ENCODE measurements around the gene CNKSR3.

CNKSR3 gene

GRCh38 chr6:154503658-154504057 is 6.8 kb downstream of the CNKSR3 start:
- H3K27ac ChIP-seq: no peak overlapping the region
- no peak for DNase-seq (ENCODE audit: low read depth, low spot score)
- H3K9me3 ChIP-seq (ENCODE audit: low read depth, low read length): no peaks in the 10 kb centered on the region
- TF ChIP-seq EZH2 (IDR thresholded peaks at IDR 0.05) (no peak), POLR2AphosphoS5 (IDR thresholded peaks at IDR 0.05; ENCODE audit: borderline replicate concordance, low read depth, low read length) (no peak), FOXP2 (optimal IDR thresholded peaks at IDR 0.05; ENCODE audit: control extremely low read depth, extremely low read length, insufficient read depth) (no peak)
- no peak overlapping the region for H3K4me3 ChIP-seq
- no peak overlapping the region for H3K9ac ChIP-seq (ENCODE audit: insufficient read length)
- H3K36me3 ChIP-seq (ENCODE audit: insufficient read depth, low read length): no peaks in the 10 kb centered on the region

DNA sequence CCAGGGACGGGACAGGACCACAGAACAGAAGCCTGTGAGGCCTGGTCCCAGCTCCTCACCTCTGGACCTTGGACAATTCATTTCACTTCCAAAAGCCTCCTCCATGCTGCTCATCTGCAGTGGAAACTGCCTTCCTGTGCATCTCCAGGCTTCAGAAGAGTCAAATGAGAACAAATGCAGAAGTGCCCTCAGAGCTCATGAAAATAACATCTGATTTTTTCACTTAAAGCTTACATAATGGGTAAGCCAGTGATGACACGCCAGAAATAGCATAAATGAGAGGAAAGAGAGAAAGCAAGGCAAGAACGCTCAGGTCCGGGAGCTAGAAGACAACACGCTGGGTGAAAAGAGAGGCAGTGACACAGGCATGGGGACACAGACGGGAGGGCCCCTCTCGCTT is 7.9 kb downstream of the CNKSR3 start:
- H3K36me3 ChIP-seq (ENCODE audit: insufficient read depth, low read length): no peaks in the 10 kb centered on the region
- no peaks in the 10 kb centered on the region for H3K9me3 ChIP-seq (ENCODE audit: low read depth, low read length)
- no peak for TF ChIP-seq FOXP2 (optimal IDR thresholded peaks at IDR 0.05; ENCODE audit: control extremely low read depth, extremely low read length, insufficient read depth)
- no peak for TF ChIP-seq EZH2 (IDR thresholded peaks at IDR 0.05)
- no peak for TF ChIP-seq POLR2AphosphoS5 (IDR thresholded peaks at IDR 0.05; ENCODE audit: borderline replicate concordance, low read depth, low read length)
- H3K9ac ChIP-seq (ENCODE audit: insufficient read length): no peak overlapping the region
- DNase-seq (ENCODE audit: low read depth, low spot score): no peak
- H3K4me3 ChIP-seq: no peak overlapping the region
- no peak overlapping the region for H3K27ac ChIP-seq

- Histone ChIP-seq H3K36me3 (ENCODE audit: insufficient read depth, low read length) (no peaks in the 10 kb centered on the region), H3K4me3 (no peak overlapping the region), H3K27ac (no peak overlapping the region), H3K9me3 (ENCODE audit: low read depth, low read length) (no peaks in the 10 kb centered on the region), H3K9ac (ENCODE audit: insufficient read length) (no peak overlapping the region)
- no peak for DNase-seq (ENCODE audit: low read depth, low spot score)
- TF ChIP-seq EZH2 (IDR thresholded peaks at IDR 0.05): no peak
- TF ChIP-seq FOXP2 (optimal IDR thresholded peaks at IDR 0.05; ENCODE audit: control extremely low read depth, extremely low read length, insufficient read depth): no peak
These were observed 9.0 kb downstream of the CNKSR3 start for GRCh38 chr6:154501578-154501868.

DNA sequence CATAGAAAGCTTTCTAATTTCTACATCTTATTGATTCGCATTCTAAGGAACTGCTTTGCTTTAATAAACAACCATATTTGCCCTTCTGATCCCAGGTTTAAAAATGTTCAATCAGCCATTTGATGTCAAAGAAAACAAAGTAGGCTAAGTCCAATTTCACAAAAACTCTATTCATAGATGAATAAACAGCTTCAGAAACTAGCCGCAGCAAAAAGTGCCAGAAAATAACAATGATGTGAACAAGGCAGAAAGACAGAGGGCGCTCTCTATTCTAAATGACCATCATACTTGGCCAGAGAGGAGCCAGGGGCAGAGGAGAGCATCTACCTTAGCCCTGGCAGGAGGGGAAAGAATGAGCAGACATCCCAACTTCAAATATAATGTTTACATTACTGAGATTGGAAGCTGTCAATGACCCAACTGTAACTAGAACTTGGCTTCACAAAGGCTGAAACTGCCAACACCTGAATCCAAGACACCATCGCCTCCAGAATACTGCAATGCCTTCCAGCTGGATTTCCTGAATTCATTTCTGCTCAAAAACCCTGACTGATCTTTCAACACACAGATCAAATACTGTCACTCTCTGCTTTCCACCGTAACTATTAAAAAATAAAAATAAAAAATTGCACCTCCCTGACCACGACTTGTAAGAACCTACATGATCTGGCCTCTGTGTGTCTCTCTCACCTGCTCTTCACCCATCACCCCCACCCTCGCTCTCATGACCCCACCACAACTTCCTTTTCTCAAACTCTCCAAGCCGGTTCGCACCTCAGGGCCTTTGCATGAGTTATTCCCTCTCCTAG is 9.5 kb downstream of the CNKSR3 start:
- DNase-seq (ENCODE audit: low read depth, low spot score): no peak

DNA sequence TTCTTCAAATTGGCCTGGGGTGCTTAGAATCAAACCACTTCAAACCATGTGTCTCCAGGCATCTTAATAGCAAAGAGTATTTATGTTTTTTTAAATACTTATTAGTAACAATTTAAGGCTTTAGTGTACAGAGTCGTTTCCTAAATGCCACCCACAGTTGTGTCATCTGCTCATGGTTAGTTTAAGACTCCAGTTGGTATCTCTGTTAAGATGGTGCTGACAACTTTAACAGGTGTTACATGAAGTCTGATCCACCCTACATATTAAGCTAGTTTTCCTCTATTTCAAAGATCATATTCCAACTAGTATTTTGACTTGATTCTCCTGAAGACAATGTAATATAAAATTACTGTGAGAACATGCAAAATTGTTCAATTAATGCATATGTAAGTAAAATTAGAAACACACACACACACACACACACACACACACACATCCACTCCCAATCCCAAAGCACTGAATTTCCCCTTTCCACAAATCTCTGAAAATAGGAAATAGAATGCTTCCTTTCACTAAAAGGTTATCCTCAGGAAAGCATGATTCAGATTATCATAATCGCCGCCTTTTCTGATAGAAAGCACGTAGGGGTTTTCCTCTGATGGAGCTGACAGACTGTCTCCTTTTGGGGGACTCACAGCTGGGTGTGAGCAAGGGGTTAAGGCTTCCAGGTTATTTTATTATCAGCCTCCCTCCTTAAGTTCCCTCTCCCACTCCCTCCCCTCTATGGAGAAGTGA is 10.5 kb downstream of the CNKSR3 start:
- H3K27ac ChIP-seq: no peak overlapping the region
- H3K4me3 ChIP-seq: no peak overlapping the region

More for the DNA sequence above, 9.5 kb downstream of the CNKSR3 start:
- Histone ChIP-seq H3K36me3 (ENCODE audit: insufficient read depth, low read length) (no peaks in the 10 kb centered on the region), H3K27ac (no peak overlapping the region), H3K4me3 (no peak overlapping the region), H3K9ac (ENCODE audit: insufficient read length) (no peak overlapping the region), H3K9me3 (ENCODE audit: low read depth, low read length) (no peaks in the 10 kb centered on the region)
- TF ChIP-seq POLR2AphosphoS5 (IDR thresholded peaks at IDR 0.05; ENCODE audit: borderline replicate concordance, low read depth, low read length) (no peak), FOXP2 (optimal IDR thresholded peaks at IDR 0.05; ENCODE audit: control extremely low read depth, extremely low read length, insufficient read depth) (no peak), EZH2 (IDR thresholded peaks at IDR 0.05) (no peak)

GRCh38 chr6:154498340-154498934 is 12.0 kb downstream of the CNKSR3 start:
- TF ChIP-seq FOXP2 (optimal IDR thresholded peaks at IDR 0.05; ENCODE audit: control extremely low read depth, extremely low read length, insufficient read depth): no peak
- Histone ChIP-seq H3K9me3 (ENCODE audit: low read depth, low read length) (no peaks in the 10 kb centered on the region), H3K27ac (no peak overlapping the region), H3K9ac (ENCODE audit: insufficient read length) (no peak overlapping the region), H3K36me3 (ENCODE audit: insufficient read depth, low read length) (no peaks in the 10 kb centered on the region), H3K4me3 (no peak overlapping the region)
- DNase-seq (ENCODE audit: low read depth, low spot score): no peak

More for the DNA sequence above, 10.5 kb downstream of the CNKSR3 start:
- DNase-seq (ENCODE audit: low read depth, low spot score): no peak
- H3K36me3 ChIP-seq (ENCODE audit: insufficient read depth, low read length): no peaks in the 10 kb centered on the region
- no peak overlapping the region for H3K9ac ChIP-seq (ENCODE audit: insufficient read length)
- no peak; the same call in 1 of the 2 replicates for TF ChIP-seq POLR2AphosphoS5 (IDR thresholded peaks at IDR 0.05; ENCODE audit: borderline replicate concordance, low read depth, low read length)
- no peak for TF ChIP-seq EZH2 (IDR thresholded peaks at IDR 0.05)
- no peak for TF ChIP-seq FOXP2 (optimal IDR thresholded peaks at IDR 0.05; ENCODE audit: control extremely low read depth, extremely low read length, insufficient read depth)
- H3K9me3 ChIP-seq (ENCODE audit: low read depth, low read length): no peaks in the 10 kb centered on the region

- no peaks in the 10 kb centered on the region for H3K9me3 ChIP-seq (ENCODE audit: low read depth, low read length)
- no peak overlapping the region for H3K27ac ChIP-seq
- DNase-seq (ENCODE audit: low read depth, low spot score): no peak
- no peak for TF ChIP-seq EZH2 (IDR thresholded peaks at IDR 0.05)
- TF ChIP-seq FOXP2 (optimal IDR thresholded peaks at IDR 0.05; ENCODE audit: control extremely low read depth, extremely low read length, insufficient read depth): no peak
- TF ChIP-seq POLR2AphosphoS5 (IDR thresholded peaks at IDR 0.05; ENCODE audit: borderline replicate concordance, low read depth, low read length): no peak
- H3K4me3 ChIP-seq: no peak overlapping the region
- H3K9ac ChIP-seq (ENCODE audit: insufficient read length): no peak overlapping the region
- no peaks in the 10 kb centered on the region for H3K36me3 ChIP-seq (ENCODE audit: insufficient read depth, low read length)
These were observed 13.5 kb downstream of the CNKSR3 start for GRCh38 chr6:154496793-154497517.

DNA sequence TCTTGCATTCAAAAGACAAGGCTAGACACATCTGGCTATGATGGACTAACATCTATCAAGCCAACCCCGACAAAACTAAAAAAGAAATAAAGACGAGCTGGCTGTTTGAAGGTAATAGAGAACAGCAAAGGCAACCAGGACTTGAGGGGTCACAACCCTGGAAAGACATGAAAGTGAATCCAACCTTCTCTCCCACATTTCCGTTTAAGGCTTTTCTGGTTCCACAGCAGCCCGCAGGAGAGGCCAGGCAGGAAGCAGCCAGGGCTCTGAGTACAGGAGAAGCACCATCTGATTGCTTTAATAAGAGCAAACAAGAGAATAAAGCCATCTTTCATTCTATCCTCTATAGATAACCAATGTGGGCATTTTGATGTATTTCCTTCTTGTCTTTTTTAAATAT is 14.3 kb downstream of the CNKSR3 start:
- no peak for DNase-seq (ENCODE audit: low read depth, low spot score)
- Histone ChIP-seq H3K9me3 (ENCODE audit: low read depth, low read length) (no peaks in the 10 kb centered on the region), H3K36me3 (ENCODE audit: insufficient read depth, low read length) (no peaks in the 10 kb centered on the region), H3K4me3 (no peak overlapping the region), H3K9ac (ENCODE audit: insufficient read length) (no peak overlapping the region), H3K27ac (no peak overlapping the region)
- TF ChIP-seq POLR2AphosphoS5 (IDR thresholded peaks at IDR 0.05; ENCODE audit: borderline replicate concordance, low read depth, low read length) (no peak), FOXP2 (optimal IDR thresholded peaks at IDR 0.05; ENCODE audit: control extremely low read depth, extremely low read length, insufficient read depth) (no peak), EZH2 (IDR thresholded peaks at IDR 0.05) (no peak)
